Hepatocyte (in vitro differentiated cells): ENCODE results near the gene TNFRSF14. TPM values are rescaled to one million over a fixed set of nuclear protein-coding genes. Genes with fewer than 3 reads are reported as not detected.

Experiments
- DNase-seq: peaks from one replicate; pipeline ENCODE4 v3.0.0-alpha.2; 2016; ENCODE audit warnings: low spot score
- H2AFZ ChIP-seq: fragments of 200-600 bp; sonication (generic); 2 replicates; pipeline ENCODE4 v1.6.0; 2016; ENCODE audit warnings: antibody characterized with exemption, mild to moderate bottlenecking
- H3K27ac ChIP-seq: fragments of 200-600 bp; sonication (generic); 2 replicates; pipeline ENCODE4 v1.5.1; 2016; ENCODE audit warnings: mild to moderate bottlenecking
- H3K27me3 ChIP-seq: fragments of 200-600 bp; sonication (generic); 2 replicates; pipeline ENCODE4 v1.6.1; 2016
- H3K36me3 ChIP-seq: fragments of 200-600 bp; sonication (generic); replicated peaks from 2 replicates; pipeline ENCODE4 v1.5.1; 2016; ENCODE audit warnings: low read depth; ENCODE audit not compliant: insufficient read depth
- H3K4me1 ChIP-seq: fragments of 200-600 bp; sonication (generic); 2 replicates; pipeline ENCODE4 v1.5.1; 2016; ENCODE audit warnings: mild to moderate bottlenecking, moderate library complexity; ENCODE audit not compliant: insufficient read depth
- H3K4me2 ChIP-seq: fragments of 200-600 bp; sonication (generic); 2 replicates; pipeline ENCODE4 v1.6.0; 2016
- H3K4me3 ChIP-seq: fragments of 200-600 bp; sonication (generic); 2 replicates; pipeline ENCODE4 v1.5.1; 2016; ENCODE audit warnings: mild to moderate bottlenecking
- H3K79me2 ChIP-seq: fragments of 200-600 bp; sonication (generic); 2 replicates; pipeline ENCODE4 v1.6.0; 2017; ENCODE audit warnings: mild to moderate bottlenecking
- H3K9me2 ChIP-seq: fragments of 200-600 bp; sonication (generic); replicated peaks from 2 replicates; pipeline ENCODE4 v1.6.0; 2017; ENCODE audit warnings: mild to moderate bottlenecking; ENCODE audit not compliant: insufficient read depth
- H3K9me3 ChIP-seq: fragments of 200-600 bp; sonication (generic); 2 replicates; pipeline ENCODE4 v1.5.1; 2016; ENCODE audit warnings: low read depth, mild to moderate bottlenecking
- H4K20me1 ChIP-seq: fragments of 200-600 bp; sonication (generic); 2 replicates; pipeline ENCODE4 v1.6.0; 2016; ENCODE audit warnings: mild to moderate bottlenecking; ENCODE audit not compliant: insufficient read depth, poor library complexity, severe bottlenecking
- CTCF ChIP-seq: fragments of 200-600 bp; sonication (generic); IDR thresholded peaks from 2 replicates; pipeline ENCODE4 v1.5.1; 2016; ENCODE audit warnings: antibody characterized with exemption, mild to moderate bottlenecking; ENCODE audit not compliant: poor library complexity
- EZH2 ChIP-seq: fragments of 200-600 bp; sonication (generic); IDR thresholded peaks from 2 replicates; pipeline ENCODE4 v1.6.1; 2016; ENCODE audit warnings: antibody characterized with exemption, mild to moderate bottlenecking, borderline replicate concordance
- EZH2phosphoT487 ChIP-seq: fragments of 200-600 bp; sonication (generic); IDR thresholded peaks from one replicate; pipeline ENCODE4 v1.6.1; 2018; ENCODE audit warnings: antibody characterized with exemption, mild to moderate bottlenecking, low read depth, moderate library complexity; ENCODE audit not compliant: unreplicated experiment, severe bottlenecking
- WGBS: methylation state at CpG from one replicate; pipeline ENCODE4 v1.1.6; 2016; ENCODE audit warnings: low lambda C conversion rate; ENCODE audit errors: missing lambda C conversion rate; 5-methylcytosine and 5-hydroxymethylcytosine counted together
- polyA plus RNA-seq: library from polyadenylated mRNA; unstranded; fragments of >200 nt; fragmentation: Nextera tagmentation; extraction: Ambion mirVana; gene quantifications from 2 replicates; pipeline ENCODE4 v1.2.1, GENCODE V29; 2016
- total RNA-seq: library from RNA; depleted of rRNA; stranded (reverse); fragments of >200 nt; gene quantifications from 2 replicates; pipeline ENCODE4 v1.2.3, GENCODE V29; 2014

The TNFRSF14 gene
- total and polyA plus RNA-seq, 2 experiments from 2014 or later: 5.3 to 6.1 TPM

- peaks cover 7% of the 10 kb centered on the region for H3K79me2 ChIP-seq
- H3K36me3 ChIP-seq: no peaks in the 10 kb centered on the region
- H3K9me3 ChIP-seq: no peaks in the 10 kb centered on the region
- no peak overlapping the region for H2AFZ ChIP-seq
- no peak for DNase-seq
- H3K27me3 ChIP-seq: no peaks in the 10 kb centered on the region
- WGBS: 98% methylated on average over 14 of the region's 14 CpGs
- H4K20me1 ChIP-seq: peaks cover 12% of the 10 kb centered on the region
- H3K4me1 ChIP-seq: no peaks in the 10 kb centered on the region
- no peaks in the 10 kb centered on the region for H3K9me2 ChIP-seq
- H3K4me3 ChIP-seq: no peak overlapping the region
- TF ChIP-seq EZH2phosphoT487 (no peak), EZH2 (no peak)
- no peak overlapping the region for H3K27ac ChIP-seq
- no peak overlapping the region for H3K4me2 ChIP-seq
These were observed 39.2 kb upstream of the TNFRSF14 start for GRCh38 chr1:2516946-2517345.

- DNase-seq: no peak
- WGBS: 99% methylated on average over 17 of the region's 17 CpGs
- peaks cover 17% of the 10 kb centered on the region for H3K79me2 ChIP-seq
These were observed 38.2 kb upstream of the TNFRSF14 start for GRCh38 chr1:2517966-2518365.

GRCh38 chr1:2518528-2518927 is 37.6 kb upstream of the TNFRSF14 start:
- peaks cover 23% of the 10 kb centered on the region for H3K79me2 ChIP-seq
- H3K4me3 ChIP-seq: no peak overlapping the region
- no peak overlapping the region for H3K4me2 ChIP-seq
- no peak for DNase-seq
- no peaks in the 10 kb centered on the region for H3K27me3 ChIP-seq
- no peak overlapping the region for H2AFZ ChIP-seq
- TF ChIP-seq EZH2phosphoT487 (no peak), EZH2 (no peak), CTCF (no peak)
- no peaks in the 10 kb centered on the region for H3K9me3 ChIP-seq
- peaks cover 26% of the 10 kb centered on the region for H4K20me1 ChIP-seq
- H3K27ac ChIP-seq: no peak overlapping the region
- peaks cover 2% of the 10 kb centered on the region for H3K4me1 ChIP-seq
- no peaks in the 10 kb centered on the region for H3K9me2 ChIP-seq
- 98% methylated on average over 26 of the region's 26 CpGs for WGBS
- H3K36me3 ChIP-seq: no peaks in the 10 kb centered on the region

More at GRCh38 chr1:2517966-2518365, 38.2 kb upstream of the TNFRSF14 start:
- no peak overlapping the region for H3K4me2 ChIP-seq
- no peak overlapping the region for H2AFZ ChIP-seq
- TF ChIP-seq EZH2phosphoT487 (no peak), CTCF (no peak), EZH2 (no peak)
- H3K9me3 ChIP-seq: no peaks in the 10 kb centered on the region
- H4K20me1 ChIP-seq: peaks cover 21% of the 10 kb centered on the region
- H3K4me1 ChIP-seq: no peaks in the 10 kb centered on the region
- no peaks in the 10 kb centered on the region for H3K36me3 ChIP-seq
- H3K27me3 ChIP-seq: no peaks in the 10 kb centered on the region
- no peaks in the 10 kb centered on the region for H3K9me2 ChIP-seq
- H3K4me3 ChIP-seq: no peak overlapping the region
- H3K27ac ChIP-seq: no peak overlapping the region

GRCh38 chr1:2519029-2519685 is 37.0 kb upstream of the TNFRSF14 start:
- H3K4me2 ChIP-seq: no peak overlapping the region
- no peaks in the 10 kb centered on the region for H3K36me3 ChIP-seq
- H3K27me3 ChIP-seq: no peaks in the 10 kb centered on the region
- no peak overlapping the region for H3K27ac ChIP-seq
- 94% methylated on average over 23 of the region's 25 CpGs for WGBS
- H3K9me2 ChIP-seq: no peaks in the 10 kb centered on the region
- H3K4me3 ChIP-seq: no peak overlapping the region
- TF ChIP-seq EZH2phosphoT487 (no peak), EZH2 (no peak), CTCF (no peak)
- H2AFZ ChIP-seq: no peak overlapping the region
- H3K79me2 ChIP-seq: peaks cover 29% of the 10 kb centered on the region
- no peaks in the 10 kb centered on the region for H3K9me3 ChIP-seq
- H3K4me1 ChIP-seq: peaks cover 4% of the 10 kb centered on the region
- H4K20me1 ChIP-seq: peaks cover 33% of the 10 kb centered on the region
- no peak for DNase-seq
